Kidney glomerular epithelial cell (primary cell): ENCODE data around the gene CIC.

Experiments
- DNase-seq: peaks from one replicate; lab custom pipeline; 2025; lab: John Stamatoyannopoulos, UW

Gene CIC

GRCh38 chr19:42244347-42245220 lies 24.5 kb upstream of the CIC start:
- peak; percentile 84 for DNase-seq

GRCh38 chr19:42245231-42245630 lies 23.8 kb upstream of the CIC start:
- no peak for DNase-seq

GRCh38 chr19:42246143-42246921 lies 22.7 kb upstream of the CIC start:
- peak; percentile 54 for DNase-seq

- DNase-seq, result no peak
These were observed 22.0 kb upstream of the CIC start for GRCh38 chr19:42246922-42247639.

- DNase-seq, result no peak
These were observed 21.3 kb upstream of the CIC start for GRCh38 chr19:42247640-42248199.

- no peak for DNase-seq
These were observed 20.5 kb upstream of the CIC start for GRCh38 chr19:42248270-42249148.

- DNase-seq, result no peak
These were observed 19.8 kb upstream of the CIC start for GRCh38 chr19:42249149-42249750.

GRCh38 chr19:42249769-42250168 lies 19.3 kb upstream of the CIC start:
- DNase-seq, result no peak

- DNase-seq, result no peak
These were observed 18.8 kb upstream of the CIC start for GRCh38 chr19:42250183-42250665.

GRCh38 chr19:42250666-42251531 lies 18.2 kb upstream of the CIC start:
- DNase-seq, result no peak

- DNase-seq, result no peak
These were observed 17.3 kb upstream of the CIC start for GRCh38 chr19:42251572-42252358.

- DNase-seq, result peak; percentile 30
These were observed 16.4 kb upstream of the CIC start for GRCh38 chr19:42252365-42253244.

- no peak for DNase-seq
These were observed 15.6 kb upstream of the CIC start for GRCh38 chr19:42253245-42254088.

GRCh38 chr19:42254089-42254849 lies 14.8 kb upstream of the CIC start:
- no peak for DNase-seq

GRCh38 chr19:42254850-42255765 lies 13.9 kb upstream of the CIC start, which contains the start of gene ERF:
TSS of gene ERF (minus strand) at chr19:42255128. CDS start at chr19:42254999, 129 bp downstream.
- DNase-seq, result peak; percentile 73
